HEK293 (cell line): ENCODE measurements around the gene FKBP9.

Experiments
- CTCF ChIA-PET: fragments of 350-600 bp; formaldehyde crosslinking; extraction: SDS; loops from one replicate; lab custom pipeline; 2021; ENCODE audit warnings: antibody characterized with exemption; lab: Yijun Ruan, JAX
- POLR2A ChIA-PET: fragments of 300-600 bp; formaldehyde crosslinking; extraction: SDS; loops from one replicate; lab custom pipeline; 2020; ENCODE audit warnings: antibody characterized with exemption, inconsistent platforms; lab: Yijun Ruan, JAX
- H3K27ac ChIP-seq: fragments of 200-500 bp; sonication (Bioruptor generic); 2 replicates; pipeline ENCODE4 v1.5.1; 2014; ENCODE audit warnings: low read depth, low read length, control low read depth, inconsistent platforms; ENCODE audit errors: extremely low read depth
- H3K36me3 ChIP-seq, 2 experiments: fragments of 200-500 bp in 1 of 2; sonication (Bioruptor generic) in 1 of 2; 1 replicate in 1 of 2; 2 replicates in 1 of 2; pipeline ENCODE4 v1.5.1; 2014 to 2017; ENCODE audit warnings: inconsistent platforms in 2 of 2, low read length in 2 of 2; ENCODE audit not compliant: control insufficient read depth in 2 of 2, insufficient read depth in 1 of 2
- H3K4me1 ChIP-seq: fragments of 200-500 bp; sonication (Bioruptor generic); 2 replicates; pipeline ENCODE4 v1.5.1; 2014; ENCODE audit warnings: mild to moderate bottlenecking, low read length, inconsistent platforms; ENCODE audit not compliant: control insufficient read depth, insufficient read depth
- H3K4me3 ChIP-seq: 2 replicates; pipeline ENCODE4 v1.5.1; 2011; ENCODE audit warnings: low read depth, mild to moderate bottlenecking, control low read depth, low read length, moderate library complexity
- H3K9me3 ChIP-seq: fragments of 200-500 bp; sonication (Bioruptor generic); 2 replicates; pipeline ENCODE4 v1.5.1; 2014; ENCODE audit warnings: low read depth, low read length, inconsistent platforms; ENCODE audit not compliant: control insufficient read depth, insufficient read depth
- REPIN1 ChIP-seq: fragments of 450-650 bp; formaldehyde crosslinking; IDR thresholded peaks from 2 replicates; pipeline ENCODE4 v1.5.1; 2017; ENCODE audit warnings: missing biosample characterization, missing genetic modification characterization, low read depth
- SETDB1 ChIP-seq: IDR thresholded peaks from one replicate; pipeline ENCODE4 v1.6.1; 2017; ENCODE audit warnings: mild to moderate bottlenecking, low read length, moderate library complexity, mixed read lengths; ENCODE audit not compliant: insufficient read length
- SP2 ChIP-seq: fragments of 450-650 bp; formaldehyde crosslinking; IDR thresholded peaks from 2 replicates; pipeline ENCODE4 v1.5.1; 2016; ENCODE audit warnings: missing biosample characterization, missing genetic modification characterization
- TCF7L2 ChIP-seq: IDR thresholded peaks from 2 replicates; pipeline ENCODE4 v1.6.1; 2011; ENCODE audit warnings: low read depth, mild to moderate bottlenecking, inconsistent platforms, low read length, moderate library complexity, borderline replicate concordance
- TRIM28 ChIP-seq: IDR thresholded peaks from 2 replicates; pipeline ENCODE4 v1.6.1; 2011; ENCODE audit warnings: low read length, control low read depth, borderline replicate concordance
- ZBTB20 ChIP-seq: fragments of 450-650 bp; formaldehyde crosslinking; IDR thresholded peaks from 2 replicates; pipeline ENCODE4 v1.5.1; 2016; ENCODE audit warnings: missing biosample characterization, missing genetic modification characterization
- ZBTB48 ChIP-seq: fragments of 450-650 bp; formaldehyde crosslinking; IDR thresholded peaks from 2 replicates; pipeline ENCODE4 v1.5.1; 2016; ENCODE audit warnings: missing biosample characterization, missing genetic modification characterization
- ZBTB8A ChIP-seq: fragments of 450-650 bp; formaldehyde crosslinking; IDR thresholded peaks from 2 replicates; pipeline ENCODE4 v1.5.1; 2016; ENCODE audit warnings: missing biosample characterization, missing genetic modification characterization
- ZFP37 ChIP-seq: fragments of 450-650 bp; formaldehyde crosslinking; IDR thresholded peaks from 2 replicates; pipeline ENCODE4 v1.5.1; 2016; ENCODE audit warnings: missing biosample characterization, missing genetic modification characterization
- ZNF114 ChIP-seq: fragments of 450-650 bp; formaldehyde crosslinking; IDR thresholded peaks from 2 replicates; pipeline ENCODE4 v1.5.0; 2017; ENCODE audit warnings: missing biosample characterization, missing genetic modification characterization
- ZNF280C ChIP-seq: fragments of 450-650 bp; formaldehyde crosslinking; IDR thresholded peaks from 2 replicates; pipeline ENCODE4 v1.5.1; 2016; ENCODE audit warnings: missing biosample characterization, missing genetic modification characterization
- ZNF473 ChIP-seq: fragments of 450-650 bp; formaldehyde crosslinking; IDR thresholded peaks from 2 replicates; pipeline ENCODE4 v1.5.1; 2017; ENCODE audit warnings: missing biosample characterization, missing genetic modification characterization
- ZNF501 ChIP-seq: fragments of 450-650 bp; formaldehyde crosslinking; IDR thresholded peaks from 2 replicates; pipeline ENCODE4 v1.5.1; 2016; ENCODE audit warnings: missing biosample characterization, missing genetic modification characterization
- ZNF518A ChIP-seq: fragments of 450-650 bp; formaldehyde crosslinking; conservative IDR thresholded peaks from 2 replicates; pipeline ENCODE4 v1.5.1; 2016; ENCODE audit warnings: low read depth, missing biosample characterization, missing genetic modification characterization
- ZNF549 ChIP-seq: fragments of 450-650 bp; IDR thresholded peaks from 2 replicates; pipeline ENCODE4 v1.5.1; 2018; ENCODE audit warnings: missing biosample characterization, missing genetic modification characterization, mild to moderate bottlenecking, inconsistent platforms, moderate library complexity
- ZNF555 ChIP-seq: fragments of 450-650 bp; formaldehyde crosslinking; conservative IDR thresholded peaks from 2 replicates; pipeline ENCODE4 v1.5.1; 2017; ENCODE audit warnings: missing biosample characterization, mild to moderate bottlenecking, missing genetic modification characterization, inconsistent platforms
- ZNF645 ChIP-seq: fragments of 450-650 bp; formaldehyde crosslinking; IDR thresholded peaks from 2 replicates; pipeline ENCODE4; 2016; ENCODE audit warnings: missing biosample characterization, missing genetic modification characterization
- ZNF777 ChIP-seq: fragments of 450-650 bp; formaldehyde crosslinking; IDR thresholded peaks from 2 replicates; pipeline ENCODE4 v1.5.1; 2017; ENCODE audit warnings: missing biosample characterization, missing genetic modification characterization, borderline replicate concordance

The FKBP9 gene

GRCh38 chr7:32943252-32944030, 13.8 kb upstream of the FKBP9 start:
- H3K9me3 ChIP-seq = no peaks in the 10 kb centered on the region
- TF ChIP-seq ZFP37 (no peak), TRIM28 (0 out of 2 replicates have a peak, but pooled peaks have one; percentile 8), ZBTB48 (peak; percentile 76), ZNF549 (tag by site-specific recombination) (0 out of 2 replicates have a peak, but pooled peaks have one; percentile 4), TCF7L2 (peak; percentile 42; the same call in 1 of the 2 replicates), ZNF280C (no peak), SETDB1 (peak; percentile 79), ZNF645 (no peak), ZNF473 (no peak), ZNF518A (tag by site-specific recombination) (no peak), ZBTB20 (0 out of 2 replicates have a peak, but pooled peaks have one; percentile 30), ZNF501 (no peak), ZNF114 (tag by site-specific recombination) (no peak), ZBTB8A (tag by site-specific recombination) (0 out of 2 replicates have a peak, but pooled peaks have one; percentile 60)
- ChIA-PET POLR2A (interaction anchor here (0.6 to 3.2 kb wide), 5 partner anchors 14 to 79 kb away, joined by 3 to 16 read pairs (median 3); partner anchors contain the start of genes FKBP9 and KBTBD2), CTCF (interaction anchor here (0.6 to 2.1 kb wide), 12 partner anchors 11 to 188 kb away, joined by 3 to 15 read pairs (median 4); partner anchors contain the start of gene RP9)
- peak overlapping the region; percentile 71 for H3K4me3 ChIP-seq
- H3K36me3 ChIP-seq = peaks cover 0 to 3% of the 10 kb centered on the region in 2 experiments; a peak in 2 of 3 replicates
- no peak overlapping the region; the same call in 1 of the 2 replicates for H3K27ac ChIP-seq
- H3K4me1 ChIP-seq = no peaks in the 10 kb centered on the region

- H3K4me1 ChIP-seq = no peaks in the 10 kb centered on the region
- TF ChIP-seq ZNF777 (no peak), ZBTB8A (tag by site-specific recombination) (no peak), REPIN1 (no peak), ZNF555 (tag by site-specific recombination) (no peak), SP2 (tag by site-specific recombination) (no peak)
- TF ChIP-seq, all 188 proteins: peak for 0
- no peak overlapping the region for H3K27ac ChIP-seq
- ChIA-PET CTCF (no interaction called here), POLR2A (no interaction called here)
- no peak overlapping the region for H3K4me3 ChIP-seq
- no peaks in the 10 kb centered on the region for H3K9me3 ChIP-seq
- H3K36me3 ChIP-seq = no peaks in the 10 kb centered on the region
Measured at GRCh38 chr7:32947420-32947983, 9.7 kb upstream of the FKBP9 start.
